Measurements from ENCODE around the gene DUSP18. TPM values are rescaled to one million over a fixed set of nuclear protein-coding genes. Genes with fewer than 3 reads are reported as not detected.
A peak's percentile ranks its signal among the peaks of the same experiment; 100 is the strongest.

DUSP18 gene
- total and polyA plus RNA-seq, 2 of the 4 experiments (the other 2 are of a cell fraction): 14.9 TPM

GRCh38 chr22:30617819-30618218 lies 49.9 kb downstream of the DUSP18 start:
- H4K5ac ChIP-seq (ENCODE audit: low read depth, low read length): no peak overlapping the region
- H3K9me1 ChIP-seq (ENCODE audit: insufficient read depth, low read length): no peaks in the 10 kb centered on the region
- ChIA-PET POLR2A (ENCODE audit: unreplicated experiment) (no interaction called here), CTCF (interaction anchor here (0.6 to 0.7 kb wide), 2 partner anchors 14 to 23 kb away, joined by 3 to 4 read pairs; no protein-coding TSS in a partner anchor)
- no peak overlapping the region for H4K8ac ChIP-seq (ENCODE audit: low read depth in 2 of 2, low read length in 2 of 2)
- H2AK5ac ChIP-seq (ENCODE audit: low read depth, low read length): no peak overlapping the region
- H4K20me1 ChIP-seq (ENCODE audit: insufficient read depth, low read length): no peaks in the 10 kb centered on the region
- no peaks in the 10 kb centered on the region for H3K9me3 ChIP-seq (ENCODE audit: control insufficient read depth, insufficient read depth, low read length)
- no peak overlapping the region for H3K14ac ChIP-seq (replicated peaks; ENCODE audit: low read depth, low read length)
- no peak overlapping the region for H3K23ac ChIP-seq (ENCODE audit: low read depth, low read length)
- no peak overlapping the region for H2BK5ac ChIP-seq (ENCODE audit: low read depth, low read length, poor library complexity, severe bottlenecking)
- H3K36me3 ChIP-seq (ENCODE audit: control insufficient read depth, insufficient read depth, low read length): no peaks in the 10 kb centered on the region
- H3K79me1 ChIP-seq (ENCODE audit: low read depth in 1 of 2, low read length in 2 of 2): no peaks in the 10 kb centered on the region
- intact Hi-C loops (cut with micrococcal nuclease): no loop called here
- H2BK15ac ChIP-seq (ENCODE audit: low read depth, low read length): no peak overlapping the region
- no peaks in the 10 kb centered on the region for H3K27me3 ChIP-seq (ENCODE audit: control insufficient read depth, insufficient read depth, low read length)
- H2AK9ac ChIP-seq (replicated peaks; ENCODE audit: low read depth, low read length, poor library complexity): no peak overlapping the region
- TF ChIP-seq CEBPB (IDR thresholded peaks at IDR 0.05; ENCODE audit: low read depth, low read length) (peak; percentile 62), RCOR1 (IDR thresholded peaks at IDR 0.05; ENCODE audit: insufficient replicate concordance, low read length) (no peak)
- dilution Hi-C loops (cut with HindIII; ENCODE audit: low sequenced_read_pairs, unreplicated experiment): no loop called here
- H2BK20ac ChIP-seq (ENCODE audit: low read depth, low read length): no peak overlapping the region
- ATAC-seq (ENCODE audit: low read depth) (no peak), DNase-seq (no peak)
- no TSS peak for BruUV-seq (replicated peaks)
- WGBS, 2 experiments (ENCODE audit: extremely low coverage in 2 of 2, insufficient read length in 1 of 2): no CpG with 5 or more reads among the region's 6 CpGs
- no peaks in the 10 kb centered on the region for H3K4me1 ChIP-seq (ENCODE audit: control insufficient read depth, insufficient read depth, low read length)
- in situ Hi-C loops (cut with MboI; ENCODE audit: low sequenced_read_pairs): loop anchor here (10.0 kb wide), 1 partner anchor 287 kb away; no protein-coding TSS in a partner anchor
- no peak overlapping the region for H3K4ac ChIP-seq (ENCODE audit: low read depth, low read length)
- no peak overlapping the region for H3K18ac ChIP-seq (ENCODE audit: low read depth, low read length)
- no peak overlapping the region for H3K9ac ChIP-seq (ENCODE audit: low read depth, low read length)
- no peak overlapping the region for H3K4me3 ChIP-seq (ENCODE audit: insufficient read depth, low read depth, low read length)
- H2BK120ac ChIP-seq (ENCODE audit: low read depth, low read length): no peak overlapping the region
- no peak overlapping the region for H3K56ac ChIP-seq (ENCODE audit: extremely low read depth, insufficient read depth, low read length)
- H3K27ac ChIP-seq (ENCODE audit: insufficient read depth, low read length): no peak overlapping the region
- no peak overlapping the region for H4K91ac ChIP-seq (ENCODE audit: insufficient read depth, low read depth, low read length)
- no peak overlapping the region for H2AFZ ChIP-seq (replicated peaks; ENCODE audit: low read length, poor library complexity)
- H3K4me2 ChIP-seq (ENCODE audit: low read depth, low read length): no peak overlapping the region
